GM19035 (cell line): Measurements from ENCODE around the gene CLEC18B.
"Not testable (repeated sequence)": the region's sequence is repeated elsewhere in the genome, so short reads cannot be mapped to it uniquely, and the experiment has no call there.

ENCODE experiments used
- ATAC-seq: cut with Tn5 transposase; IDR thresholded peaks from one replicate; pipeline ENCODE4 v1.9.1; 2021; ENCODE audit not compliant: unreplicated experiment

Gene CLEC18B

GRCh38 chr16:74361646-74362610, 59.4 kb downstream of the CLEC18B start:
- not testable (repeated sequence) for ATAC-seq
